Measurements from ENCODE around the gene FSD1L.

Gene FSD1L

DNA sequence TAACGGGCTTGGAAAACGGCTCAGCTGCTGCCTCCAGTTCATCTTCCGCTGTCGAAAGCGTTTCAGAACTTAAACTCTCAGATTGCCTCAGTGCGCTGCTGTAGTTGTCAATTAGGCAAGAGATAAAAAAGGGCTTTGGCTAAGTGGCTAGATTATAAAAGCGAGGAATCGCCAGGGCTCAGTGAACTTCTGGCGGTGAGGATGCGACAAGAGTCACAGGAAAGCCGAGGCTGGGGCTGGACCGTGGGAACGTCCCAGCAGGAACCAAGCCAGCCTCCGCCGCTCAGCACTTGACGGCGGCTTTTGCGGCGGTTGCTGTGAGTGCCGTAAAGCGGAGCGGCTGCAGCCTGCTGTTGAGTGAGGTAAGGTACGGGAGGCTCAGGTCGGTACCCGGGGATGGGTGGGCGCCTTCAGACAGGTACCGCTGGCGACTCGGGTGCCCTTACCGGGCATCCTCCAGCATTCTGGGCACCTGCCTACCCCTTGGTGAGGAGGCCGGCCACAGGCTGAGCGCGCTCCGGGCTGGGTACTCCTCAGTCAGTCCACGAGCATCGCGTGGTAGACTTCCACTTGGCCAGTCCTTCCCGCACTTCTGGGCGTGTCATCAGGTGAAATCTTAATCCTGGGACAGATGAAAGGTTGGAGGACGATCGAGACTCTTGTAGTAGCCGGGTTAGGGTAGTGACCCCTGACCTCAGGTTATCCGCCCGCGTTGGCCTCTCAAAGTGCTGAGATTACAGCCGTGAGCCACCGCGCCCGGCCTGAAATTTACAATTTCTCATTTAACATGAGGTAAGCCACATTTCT is 110.2 kb downstream of the FSD1L start, which contains the start of gene FKTN (continued):
- no peak for TF ChIP-seq ZNF596 (tag by site-specific recombination; IDR thresholded peaks at IDR 0.05)
- no peak for TF ChIP-seq ZNF621 (tag by site-specific recombination; IDR thresholded peaks at IDR 0.05)
- TF ChIP-seq, protein P1, sequence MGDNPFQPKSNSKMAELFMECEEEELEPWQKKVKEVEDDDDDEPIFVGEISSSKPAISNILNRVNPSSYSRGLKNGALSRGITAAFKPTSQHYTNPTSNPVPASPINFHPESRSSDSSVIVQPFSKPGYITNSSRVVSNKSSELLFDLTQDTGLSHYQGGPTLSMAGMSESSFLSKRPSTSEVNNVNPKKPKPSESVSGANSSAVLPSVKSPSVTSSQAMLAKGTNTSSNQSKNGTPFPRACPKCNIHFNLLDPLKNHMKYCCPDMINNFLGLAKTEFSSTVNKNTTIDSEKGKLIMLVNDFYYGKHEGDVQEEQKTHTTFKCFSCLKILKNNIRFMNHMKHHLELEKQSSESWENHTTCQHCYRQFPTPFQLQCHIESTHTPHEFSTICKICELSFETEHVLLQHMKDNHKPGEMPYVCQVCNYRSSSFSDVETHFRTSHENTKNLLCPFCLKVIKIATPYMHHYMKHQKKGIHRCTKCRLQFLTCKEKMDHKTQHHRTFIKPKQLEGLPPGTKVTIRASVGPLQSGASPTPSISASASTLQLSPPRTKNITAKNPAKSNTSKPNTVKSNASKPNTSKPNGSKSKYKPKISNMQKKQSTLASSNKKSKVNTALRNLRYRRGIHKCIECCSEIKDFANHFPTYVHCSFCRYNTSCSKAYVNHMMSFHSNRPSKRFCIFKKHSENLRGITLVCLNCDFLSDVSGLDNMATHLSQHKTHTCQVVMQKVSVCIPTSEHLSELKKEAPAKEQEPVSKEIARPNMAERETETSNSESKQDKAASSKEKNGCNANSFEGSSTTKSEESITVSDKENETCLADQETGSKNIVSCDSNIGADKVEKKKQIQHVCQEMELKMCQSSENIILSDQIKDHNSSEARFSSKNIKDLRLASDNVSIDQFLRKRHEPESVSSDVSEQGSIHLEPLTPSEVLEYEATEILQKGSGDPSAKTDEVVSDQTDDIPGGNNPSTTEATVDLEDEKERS (tag by site-specific recombination; IDR thresholded peaks at IDR 0.05) = no peak
- TF ChIP-seq, protein P2, sequence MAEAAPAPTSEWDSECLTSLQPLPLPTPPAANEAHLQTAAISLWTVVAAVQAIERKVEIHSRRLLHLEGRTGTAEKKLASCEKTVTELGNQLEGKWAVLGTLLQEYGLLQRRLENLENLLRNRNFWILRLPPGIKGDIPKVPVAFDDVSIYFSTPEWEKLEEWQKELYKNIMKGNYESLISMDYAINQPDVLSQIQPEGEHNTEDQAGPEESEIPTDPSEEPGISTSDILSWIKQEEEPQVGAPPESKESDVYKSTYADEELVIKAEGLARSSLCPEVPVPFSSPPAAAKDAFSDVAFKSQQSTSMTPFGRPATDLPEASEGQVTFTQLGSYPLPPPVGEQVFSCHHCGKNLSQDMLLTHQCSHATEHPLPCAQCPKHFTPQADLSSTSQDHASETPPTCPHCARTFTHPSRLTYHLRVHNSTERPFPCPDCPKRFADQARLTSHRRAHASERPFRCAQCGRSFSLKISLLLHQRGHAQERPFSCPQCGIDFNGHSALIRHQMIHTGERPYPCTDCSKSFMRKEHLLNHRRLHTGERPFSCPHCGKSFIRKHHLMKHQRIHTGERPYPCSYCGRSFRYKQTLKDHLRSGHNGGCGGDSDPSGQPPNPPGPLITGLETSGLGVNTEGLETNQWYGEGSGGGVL (tag by site-specific recombination; IDR thresholded peaks at IDR 0.05) = no peak
- TF ChIP-seq, protein P3, sequence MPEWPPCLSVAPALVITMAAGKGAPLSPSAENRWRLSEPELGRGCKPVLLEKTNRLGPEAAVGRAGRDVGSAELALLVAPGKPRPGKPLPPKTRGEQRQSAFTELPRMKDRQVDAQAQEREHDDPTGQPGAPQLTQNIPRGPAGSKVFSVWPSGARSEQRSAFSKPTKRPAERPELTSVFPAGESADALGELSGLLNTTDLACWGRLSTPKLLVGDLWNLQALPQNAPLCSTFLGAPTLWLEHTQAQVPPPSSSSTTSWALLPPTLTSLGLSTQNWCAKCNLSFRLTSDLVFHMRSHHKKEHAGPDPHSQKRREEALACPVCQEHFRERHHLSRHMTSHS (tag by site-specific recombination; IDR thresholded peaks at IDR 0.05) = no peak
- TF ChIP-seq PRDM1 (tag by site-specific recombination; IDR thresholded peaks at IDR 0.05) = no peak
- TF ChIP-seq ZBTB48 (tag by site-specific recombination; IDR thresholded peaks at IDR 0.05) = no peak
- no peak for TF ChIP-seq ZNF248 (tag by site-specific recombination; IDR thresholded peaks at IDR 0.05)
- TF ChIP-seq, protein P4, sequence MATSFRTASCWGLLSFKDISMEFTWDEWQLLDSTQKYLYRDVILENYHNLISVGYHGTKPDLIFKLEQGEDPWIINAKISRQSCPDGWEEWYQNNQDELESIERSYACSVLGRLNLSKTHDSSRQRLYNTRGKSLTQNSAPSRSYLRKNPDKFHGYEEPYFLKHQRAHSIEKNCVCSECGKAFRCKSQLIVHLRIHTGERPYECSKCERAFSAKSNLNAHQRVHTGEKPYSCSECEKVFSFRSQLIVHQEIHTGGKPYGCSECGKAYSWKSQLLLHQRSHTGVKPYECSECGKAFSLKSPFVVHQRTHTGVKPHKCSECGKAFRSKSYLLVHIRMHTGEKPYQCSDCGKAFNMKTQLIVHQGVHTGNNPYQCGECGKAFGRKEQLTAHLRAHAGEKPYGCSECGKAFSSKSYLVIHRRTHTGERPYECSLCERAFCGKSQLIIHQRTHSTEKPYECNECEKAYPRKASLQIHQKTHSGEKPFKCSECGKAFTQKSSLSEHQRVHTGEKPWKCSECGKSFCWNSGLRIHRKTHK (tag by site-specific recombination; IDR thresholded peaks at IDR 0.05) = no peak
- TF ChIP-seq ZNF776 (tag by site-specific recombination; IDR thresholded peaks at IDR 0.05; ENCODE audit: borderline replicate concordance) = no peak
- no peak for TF ChIP-seq ZNF211 (tag by site-specific recombination; IDR thresholded peaks at IDR 0.05; ENCODE audit: low read depth)
- peak; percentile 18; the same call in 1 of the 2 replicates for TF ChIP-seq ZSCAN30 (tag by site-specific recombination; IDR thresholded peaks at IDR 0.05)
- no peak; the same call in 1 of the 2 replicates for TF ChIP-seq ZNF394 (tag by site-specific recombination; IDR thresholded peaks at IDR 0.05; ENCODE audit: borderline replicate concordance)
- TF ChIP-seq, protein P5, sequence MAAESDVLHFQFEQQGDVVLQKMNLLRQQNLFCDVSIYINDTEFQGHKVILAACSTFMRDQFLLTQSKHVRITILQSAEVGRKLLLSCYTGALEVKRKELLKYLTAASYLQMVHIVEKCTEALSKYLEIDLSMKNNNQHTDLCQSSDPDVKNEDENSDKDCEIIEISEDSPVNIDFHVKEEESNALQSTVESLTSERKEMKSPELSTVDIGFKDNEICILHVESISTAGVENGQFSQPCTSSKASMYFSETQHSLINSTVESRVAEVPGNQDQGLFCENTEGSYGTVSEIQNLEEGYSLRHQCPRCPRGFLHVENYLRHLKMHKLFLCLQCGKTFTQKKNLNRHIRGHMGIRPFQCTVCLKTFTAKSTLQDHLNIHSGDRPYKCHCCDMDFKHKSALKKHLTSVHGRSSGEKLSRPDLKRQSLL (tag by site-specific recombination; IDR thresholded peaks at IDR 0.05) = no peak
- TF ChIP-seq KLF8 (tag by site-specific recombination; IDR thresholded peaks at IDR 0.05) = no peak
- no peak for TF ChIP-seq ZNF114 (tag by site-specific recombination; IDR thresholded peaks at IDR 0.05)
- TF ChIP-seq, protein P6, sequence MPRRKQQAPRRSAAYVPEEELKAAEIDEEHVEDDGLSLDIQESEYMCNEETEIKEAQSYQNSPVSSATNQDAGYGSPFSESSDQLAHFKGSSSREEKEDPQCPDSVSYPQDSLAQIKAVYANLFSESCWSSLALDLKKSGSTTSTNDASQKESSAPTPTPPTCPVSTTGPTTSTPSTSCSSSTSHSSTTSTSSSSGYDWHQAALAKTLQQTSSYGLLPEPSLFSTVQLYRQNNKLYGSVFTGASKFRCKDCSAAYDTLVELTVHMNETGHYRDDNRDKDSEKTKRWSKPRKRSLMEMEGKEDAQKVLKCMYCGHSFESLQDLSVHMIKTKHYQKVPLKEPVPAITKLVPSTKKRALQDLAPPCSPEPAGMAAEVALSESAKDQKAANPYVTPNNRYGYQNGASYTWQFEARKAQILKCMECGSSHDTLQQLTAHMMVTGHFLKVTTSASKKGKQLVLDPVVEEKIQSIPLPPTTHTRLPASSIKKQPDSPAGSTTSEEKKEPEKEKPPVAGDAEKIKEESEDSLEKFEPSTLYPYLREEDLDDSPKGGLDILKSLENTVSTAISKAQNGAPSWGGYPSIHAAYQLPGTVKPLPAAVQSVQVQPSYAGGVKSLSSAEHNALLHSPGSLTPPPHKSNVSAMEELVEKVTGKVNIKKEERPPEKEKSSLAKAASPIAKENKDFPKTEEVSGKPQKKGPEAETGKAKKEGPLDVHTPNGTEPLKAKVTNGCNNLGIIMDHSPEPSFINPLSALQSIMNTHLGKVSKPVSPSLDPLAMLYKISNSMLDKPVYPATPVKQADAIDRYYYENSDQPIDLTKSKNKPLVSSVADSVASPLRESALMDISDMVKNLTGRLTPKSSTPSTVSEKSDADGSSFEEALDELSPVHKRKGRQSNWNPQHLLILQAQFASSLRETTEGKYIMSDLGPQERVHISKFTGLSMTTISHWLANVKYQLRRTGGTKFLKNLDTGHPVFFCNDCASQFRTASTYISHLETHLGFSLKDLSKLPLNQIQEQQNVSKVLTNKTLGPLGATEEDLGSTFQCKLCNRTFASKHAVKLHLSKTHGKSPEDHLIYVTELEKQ (tag by site-specific recombination; IDR thresholded peaks at IDR 0.05; ENCODE audit: borderline replicate concordance) = no peak
- no peak for TF ChIP-seq ZNF521 (tag by site-specific recombination; IDR thresholded peaks at IDR 0.05)
- TF ChIP-seq, protein P7, sequence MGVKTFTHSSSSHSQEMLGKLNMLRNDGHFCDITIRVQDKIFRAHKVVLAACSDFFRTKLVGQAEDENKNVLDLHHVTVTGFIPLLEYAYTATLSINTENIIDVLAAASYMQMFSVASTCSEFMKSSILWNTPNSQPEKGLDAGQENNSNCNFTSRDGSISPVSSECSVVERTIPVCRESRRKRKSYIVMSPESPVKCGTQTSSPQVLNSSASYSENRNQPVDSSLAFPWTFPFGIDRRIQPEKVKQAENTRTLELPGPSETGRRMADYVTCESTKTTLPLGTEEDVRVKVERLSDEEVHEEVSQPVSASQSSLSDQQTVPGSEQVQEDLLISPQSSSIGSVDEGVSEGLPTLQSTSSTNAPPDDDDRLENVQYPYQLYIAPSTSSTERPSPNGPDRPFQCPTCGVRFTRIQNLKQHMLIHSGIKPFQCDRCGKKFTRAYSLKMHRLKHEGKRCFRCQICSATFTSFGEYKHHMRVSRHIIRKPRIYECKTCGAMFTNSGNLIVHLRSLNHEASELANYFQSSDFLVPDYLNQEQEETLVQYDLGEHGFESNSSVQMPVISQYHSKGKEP (tag by site-specific recombination; IDR thresholded peaks at IDR 0.05) = no peak
- TF ChIP-seq, protein P8, sequence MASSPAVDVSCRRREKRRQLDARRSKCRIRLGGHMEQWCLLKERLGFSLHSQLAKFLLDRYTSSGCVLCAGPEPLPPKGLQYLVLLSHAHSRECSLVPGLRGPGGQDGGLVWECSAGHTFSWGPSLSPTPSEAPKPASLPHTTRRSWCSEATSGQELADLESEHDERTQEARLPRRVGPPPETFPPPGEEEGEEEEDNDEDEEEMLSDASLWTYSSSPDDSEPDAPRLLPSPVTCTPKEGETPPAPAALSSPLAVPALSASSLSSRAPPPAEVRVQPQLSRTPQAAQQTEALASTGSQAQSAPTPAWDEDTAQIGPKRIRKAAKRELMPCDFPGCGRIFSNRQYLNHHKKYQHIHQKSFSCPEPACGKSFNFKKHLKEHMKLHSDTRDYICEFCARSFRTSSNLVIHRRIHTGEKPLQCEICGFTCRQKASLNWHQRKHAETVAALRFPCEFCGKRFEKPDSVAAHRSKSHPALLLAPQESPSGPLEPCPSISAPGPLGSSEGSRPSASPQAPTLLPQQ (tag by site-specific recombination; IDR thresholded peaks at IDR 0.05) = no peak
- peak; percentile 28; the same call in 1 of the 2 replicates for TF ChIP-seq SP7 (tag by site-specific recombination; IDR thresholded peaks at IDR 0.05)
- TF ChIP-seq ZNF654 (tag by site-specific recombination; IDR thresholded peaks at IDR 0.05; ENCODE audit: low read depth) = no peak
- TF ChIP-seq TRIM28 (IDR thresholded peaks at IDR 0.05; ENCODE audit: borderline replicate concordance, low read length) = peak; percentile 80; the same call in 1 of the 2 replicates
